OCI-LY7 (cell line): ENCODE measurements around the gene ALG14.

ENCODE experiments used
- CTCF ChIP-seq: fragments of 200-600 bp; sonication (generic); conservative IDR thresholded peaks from 2 replicates; pipeline ENCODE4 v1.5.1; 2014; ENCODE audit warnings: mild to moderate bottlenecking, antibody characterized with exemption, low read length, moderate library complexity, mixed read lengths
- EZH2phosphoT487 ChIP-seq: fragments of 200-600 bp; sonication (generic); IDR thresholded peaks from 2 replicates; pipeline ENCODE4 v1.6.1; 2018; ENCODE audit warnings: low read depth, borderline replicate concordance, mild to moderate bottlenecking, mixed run types, antibody characterized with exemption, low read length, moderate library complexity, mixed read lengths

GRCh38 chr1:95040032-95040525 lies 32.7 kb downstream of the ALG14 start:
- TF ChIP-seq CTCF, result no peak
- no peak for TF ChIP-seq EZH2phosphoT487
